GM23338 (cell line): ENCODE results near the gene NEK6. TPM values are rescaled to one million over a fixed set of nuclear protein-coding genes. Genes with fewer than 3 reads are reported as not detected.

Experiments
- ATAC-seq: fragments of 200-7000 bp; cut with Tn5 transposase; 3 replicates; pipeline ENCODE4 v1.9.1; 2020
- DNase-seq: peaks from one replicate; pipeline ENCODE4 v3.0.0-alpha.2; 2015; ENCODE audit warnings: low spot score
- H2AFZ ChIP-seq: fragments of 200-600 bp; sonication (generic); 2 replicates; pipeline ENCODE4 v1.8.0; 2016; ENCODE audit warnings: antibody characterized with exemption, mild to moderate bottlenecking, moderate library complexity
- H3F3A ChIP-seq: fragments of 200-600 bp; sonication (generic); replicated peaks from 2 replicates; pipeline ENCODE4 v1.8.0; 2017; ENCODE audit warnings: antibody characterized with exemption, mixed run types, low read depth
- H3K27ac ChIP-seq: fragments of 200-600 bp; sonication (generic); 2 replicates; pipeline ENCODE4 v1.6.1; 2016; ENCODE audit warnings: low read depth
- H3K27me3 ChIP-seq: fragments of 200-600 bp; sonication (generic); 2 replicates; pipeline ENCODE4 v1.8.0; 2016; ENCODE audit warnings: mild to moderate bottlenecking, mixed run types, moderate library complexity; ENCODE audit not compliant: insufficient read depth
- H3K36me3 ChIP-seq: fragments of 200-600 bp; sonication (generic); 2 replicates; pipeline ENCODE4 v1.8.0; 2016; ENCODE audit warnings: mild to moderate bottlenecking; ENCODE audit not compliant: insufficient read depth
- H3K4me1 ChIP-seq: fragments of 200-600 bp; sonication (generic); 2 replicates; pipeline ENCODE4 v1.8.0; 2016; ENCODE audit warnings: mild to moderate bottlenecking, moderate library complexity; ENCODE audit not compliant: insufficient read depth
- H3K4me2 ChIP-seq: fragments of 200-600 bp; sonication (generic); 2 replicates; pipeline ENCODE4 v1.7.1; 2017; ENCODE audit warnings: mixed run types
- H3K4me3 ChIP-seq: fragments of 200-600 bp; sonication (generic); 2 replicates; pipeline ENCODE4 v1.6.1; 2016; ENCODE audit warnings: mixed run types
- H3K79me2 ChIP-seq: fragments of 200-600 bp; sonication (generic); replicated peaks from 2 replicates; pipeline ENCODE4 v1.8.0; 2017; ENCODE audit warnings: mild to moderate bottlenecking; ENCODE audit not compliant: insufficient read depth
- H3K9me2 ChIP-seq: fragments of 200-600 bp; sonication (generic); 2 replicates; pipeline ENCODE4 v1.8.0; 2017; ENCODE audit not compliant: insufficient read depth
- H4K20me1 ChIP-seq: fragments of 200-600 bp; sonication (generic); replicated peaks from 2 replicates; pipeline ENCODE4 v1.8.0; 2017; ENCODE audit warnings: mild to moderate bottlenecking; ENCODE audit not compliant: insufficient read depth
- H3K27ac Mint-ChIP-seq: 2 replicates; pipeline ENCODE4 v1.8.0; 2020; ENCODE audit warnings: inconsistent platforms, mild to moderate bottlenecking, moderate library complexity, mixed read lengths
- H3K27me3 Mint-ChIP-seq: 3 replicates; pipeline ENCODE4 v1.8.0; 2022; ENCODE audit warnings: low read depth, mild to moderate bottlenecking, moderate library complexity, mixed read lengths, inconsistent platforms; ENCODE audit not compliant: insufficient read depth, poor library complexity
- H3K36me3 Mint-ChIP-seq: 3 replicates; pipeline ENCODE4 v1.8.0; 2021; ENCODE audit warnings: low read depth, mild to moderate bottlenecking, inconsistent platforms, moderate library complexity, mixed read lengths
- H3K4me1 Mint-ChIP-seq: 3 replicates; pipeline ENCODE4 v1.8.0; 2020; ENCODE audit warnings: mild to moderate bottlenecking, inconsistent platforms, mixed read lengths
- H3K4me3 Mint-ChIP-seq: 3 replicates; pipeline ENCODE4 v1.8.0; 2021; ENCODE audit warnings: moderate library complexity, mild to moderate bottlenecking, inconsistent platforms, mixed read lengths
- H3K9me3 Mint-ChIP-seq: 3 replicates; pipeline ENCODE4 v1.8.0; 2020; ENCODE audit warnings: moderate library complexity, mild to moderate bottlenecking, inconsistent platforms, mixed read lengths
- NANOG ChIP-seq: IDR thresholded peaks from 2 replicates; pipeline ENCODE4 v1.6.1; 2016; ENCODE audit warnings: antibody characterized with exemption, borderline replicate concordance
- REST ChIP-seq: IDR thresholded peaks from one replicate; pipeline ENCODE4 v1.6.1; 2018; ENCODE audit warnings: antibody characterized with exemption; ENCODE audit not compliant: unreplicated experiment
- STAT1 ChIP-seq: IDR thresholded peaks from one replicate; pipeline ENCODE4 v1.6.1; 2016; ENCODE audit warnings: antibody characterized with exemption; ENCODE audit not compliant: unreplicated experiment
- ZNF331 ChIP-seq: fragments of 250-450 bp; sonication (Bioruptor Pico); IDR thresholded peaks from 2 replicates; pipeline ENCODE4 v1.5.0; 2020; ENCODE audit warnings: low read depth, mild to moderate bottlenecking, moderate library complexity
- ZNF462 ChIP-seq: fragments of 250-450 bp; sonication (Bioruptor Pico); IDR thresholded peaks from 2 replicates; pipeline ENCODE4 v1.5.0; 2020; ENCODE audit warnings: mild to moderate bottlenecking, moderate library complexity
- polyA plus RNA-seq: library from polyadenylated mRNA; unstranded; fragments of >200 nt; fragmentation: Nextera tagmentation; extraction: Ambion mirVana; gene quantifications from 2 replicates; pipeline ENCODE4 v1.2.1, GENCODE V29; 2016
- total RNA-seq: library from RNA; depleted of rRNA; stranded (reverse); fragments of >200 nt; shearing (Covaris generic); gene quantifications from 2 replicates; pipeline ENCODE4 v1.2.3, GENCODE V29; 2014

Gene NEK6
- total and polyA plus RNA-seq, 2 experiments from 2014 or later: 8.1 to 11.2 TPM

- TF ChIP-seq REST (no peak), NANOG (no peak)
Measured at GRCh38 chr9:124210697-124211096, 47.1 kb upstream of the NEK6 start (continued).

- Histone ChIP-seq H3K27me3 (no peaks in the 10 kb centered on the region), H3K4me2 (no peak overlapping the region), H3K4me3 (no peak overlapping the region), H3F3A (no peaks in the 10 kb centered on the region), H2AFZ (no peak overlapping the region; the same call in 1 of the 2 replicates), H3K27ac (no peak overlapping the region), H3K79me2 (no peaks in the 10 kb centered on the region), H3K4me1 (no peaks in the 10 kb centered on the region; the same call in 1 of the 2 replicates), H3K36me3 (no peaks in the 10 kb centered on the region), H3K9me2 (no peaks in the 10 kb centered on the region), H4K20me1 (no peaks in the 10 kb centered on the region)
- ATAC-seq: no peak; the same call in 2 of the 3 replicates
- H3K9me3 Mint-ChIP-seq: no peaks in the 10 kb centered on the region
- H3K4me1 Mint-ChIP-seq: peaks cover 4% of the 10 kb centered on the region; the same call in 2 of the 3 replicates
- H3K27me3 Mint-ChIP-seq: peaks cover 4% of the 10 kb centered on the region
- H3K36me3 Mint-ChIP-seq: no peaks in the 10 kb centered on the region
- no peak overlapping the region for H3K4me3 Mint-ChIP-seq
- no peak for TF ChIP-seq ZNF462 (CRISPR knock-in tag)
- no peak for TF ChIP-seq STAT1
- TF ChIP-seq NANOG: no peak
- no peak for TF ChIP-seq ZNF331
- DNase-seq: no peak
- no peak overlapping the region for H3K27ac Mint-ChIP-seq
Measured at GRCh38 chr9:124212381-124213050, 45.2 kb upstream of the NEK6 start.
